COR-L47 (cell line): ENCODE results near the gene KHDRBS2.

ENCODE experiments used
- DNase-seq: peaks from one replicate; lab custom pipeline; 2025; lab: John Stamatoyannopoulos, UW

KHDRBS2 gene

GRCh38 chr6:62035952-62036351 lies 250.1 kb downstream of the KHDRBS2 start:
- DNase-seq, result no peak

DNA sequence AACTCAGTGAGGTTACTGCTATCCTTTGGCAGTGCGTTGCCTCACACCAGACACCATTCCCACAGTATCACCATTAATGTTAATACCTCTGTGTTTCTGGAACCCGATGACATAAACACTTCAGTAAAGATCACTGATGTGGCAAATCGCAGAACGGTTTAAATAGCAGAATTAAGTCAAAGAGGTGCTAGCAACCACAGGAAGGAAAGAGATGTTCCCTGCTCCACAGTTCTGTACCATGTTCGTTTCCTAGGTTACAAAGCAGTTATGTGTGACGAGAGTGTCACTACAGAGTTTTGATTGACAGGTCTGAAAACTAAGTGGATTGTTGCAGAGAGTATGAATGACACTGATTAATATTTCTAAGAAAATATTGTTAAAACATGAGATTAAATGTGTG lies 272.3 kb downstream of the KHDRBS2 start:
- no peak for DNase-seq

- no peak for DNase-seq
Observed at GRCh38 chr6:62009445-62009844, 276.6 kb downstream of the KHDRBS2 start.

GRCh38 chr6:61989616-61990015 lies 296.4 kb downstream of the KHDRBS2 start:
- no peak for DNase-seq

- DNase-seq, result no peak
Observed at GRCh38 chr6:61980622-61981021, 305.4 kb downstream of the KHDRBS2 start.

DNA sequence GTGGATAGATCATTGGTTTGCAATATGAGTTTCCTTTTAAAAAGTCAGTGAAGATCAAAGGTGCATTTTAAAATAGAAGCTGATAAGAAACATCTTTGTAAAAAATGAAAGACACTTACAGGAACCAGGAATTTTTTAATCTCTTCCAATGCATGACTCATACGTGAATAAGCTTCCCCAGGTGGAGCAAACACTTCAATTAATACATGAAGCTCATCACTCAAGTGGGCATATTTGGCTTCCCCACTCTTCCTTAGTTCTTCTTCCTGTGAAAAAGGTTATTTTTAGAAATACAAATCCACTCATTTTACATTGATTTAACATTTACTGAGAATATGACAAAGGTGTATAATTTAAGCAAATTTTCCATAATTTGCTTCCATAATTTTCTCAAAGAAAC lies 308.1 kb downstream of the KHDRBS2 start:
- DNase-seq, result no peak

GRCh38 chr6:61977099-61977498 lies 308.9 kb downstream of the KHDRBS2 start:
- no peak for DNase-seq

GRCh38 chr6:61959196-61959595 lies 326.8 kb downstream of the KHDRBS2 start:
- DNase-seq, result no peak

- no peak for DNase-seq
Observed at GRCh38 chr6:61953851-61954250, 332.2 kb downstream of the KHDRBS2 start.

DNA sequence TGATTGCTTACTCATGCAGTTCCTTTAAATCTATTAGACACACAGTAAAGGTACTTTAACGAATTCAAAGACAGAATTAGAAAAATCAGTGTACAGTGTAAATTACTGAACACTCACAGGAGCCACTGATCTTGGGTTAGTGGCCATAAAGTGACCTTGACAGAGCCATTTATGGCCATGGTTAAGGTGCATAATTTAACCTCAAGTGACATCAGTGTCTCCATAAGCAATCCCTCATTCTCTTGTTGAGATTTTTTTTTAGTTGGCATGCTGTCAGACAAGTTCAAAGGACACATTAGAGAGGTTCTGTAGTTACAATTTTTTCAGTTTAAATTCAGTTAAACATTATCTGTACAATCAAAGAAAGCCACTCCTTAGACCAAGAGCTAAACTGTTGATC lies 334.4 kb downstream of the KHDRBS2 start:
- DNase-seq, result no peak

DNA sequence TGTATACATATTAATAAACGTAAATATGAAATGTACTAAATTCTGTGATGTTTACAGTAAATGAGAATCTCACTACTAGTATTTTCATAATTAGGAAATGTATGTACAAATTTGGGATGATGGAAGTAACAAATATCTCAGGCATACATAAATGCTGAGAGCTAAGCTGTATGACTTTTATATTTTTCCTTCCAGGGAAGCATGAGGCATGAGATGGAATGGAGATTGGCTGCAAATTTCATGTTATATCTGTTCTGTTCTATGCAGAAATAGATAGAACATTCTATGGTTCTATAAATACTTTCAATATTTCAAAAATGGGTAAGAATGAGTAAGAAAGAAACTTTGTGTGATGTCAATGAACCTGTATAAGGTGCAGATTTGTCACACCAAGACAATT lies 335.2 kb downstream of the KHDRBS2 start:
- no peak for DNase-seq

DNA sequence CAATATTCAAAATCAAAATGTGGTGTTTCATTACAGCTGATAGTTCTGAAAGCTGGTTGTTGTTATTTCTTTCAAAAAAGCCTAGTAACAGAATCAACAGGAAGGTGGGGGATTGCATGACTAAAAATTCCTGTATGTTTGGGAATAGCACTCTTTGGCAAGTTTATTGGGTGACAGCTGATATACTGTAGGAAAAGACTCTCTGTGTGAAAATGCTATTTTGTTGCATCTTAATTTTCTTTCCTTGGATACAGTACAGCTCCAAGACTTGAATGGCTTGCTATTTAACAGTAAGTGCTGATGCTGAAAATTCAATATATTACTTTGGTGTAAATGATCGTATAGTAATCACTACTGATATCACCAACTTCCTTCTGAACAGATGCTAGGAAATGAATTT lies 336.1 kb downstream of the KHDRBS2 start:
- no peak for DNase-seq

GRCh38 chr6:61949161-61949560 lies 336.9 kb downstream of the KHDRBS2 start:
- DNase-seq, result no peak

DNA sequence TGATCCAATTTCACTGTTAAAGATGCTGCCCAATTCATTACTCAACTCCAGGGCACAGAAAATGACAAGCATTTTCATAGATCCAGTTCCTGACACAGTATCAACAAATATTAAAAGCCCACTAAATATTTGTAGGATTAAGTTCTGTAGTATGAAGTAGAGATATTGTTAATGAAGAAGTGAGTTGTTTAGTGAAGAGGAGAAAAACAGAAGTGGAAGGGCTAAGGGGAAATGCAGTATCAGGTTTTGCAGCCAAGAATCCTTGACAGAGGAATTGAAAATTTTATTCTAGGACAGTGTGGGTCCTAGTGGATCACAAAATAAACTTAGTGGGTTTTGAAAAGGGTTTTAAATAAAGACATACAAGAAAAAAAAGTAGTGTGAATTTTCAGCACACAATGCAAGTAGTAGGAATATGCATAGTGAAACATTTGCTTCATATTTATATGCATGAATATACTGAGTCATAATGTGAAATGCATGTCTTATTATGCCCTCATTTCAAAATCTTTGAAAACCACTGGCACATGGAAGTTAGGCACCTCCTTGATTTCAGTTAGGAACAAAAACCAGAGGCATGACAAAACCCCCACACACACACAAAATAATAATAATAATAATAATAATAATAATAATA lies 338.6 kb downstream of the KHDRBS2 start:
- no peak for DNase-seq

GRCh38 chr6:61940919-61941318 lies 345.1 kb downstream of the KHDRBS2 start:
- no peak for DNase-seq

GRCh38 chr6:61935242-61935846 lies 350.7 kb downstream of the KHDRBS2 start:
- no peak for DNase-seq

- DNase-seq, result peak; percentile 9
Observed at GRCh38 chr6:61909486-61909885, 376.5 kb downstream of the KHDRBS2 start.

DNA sequence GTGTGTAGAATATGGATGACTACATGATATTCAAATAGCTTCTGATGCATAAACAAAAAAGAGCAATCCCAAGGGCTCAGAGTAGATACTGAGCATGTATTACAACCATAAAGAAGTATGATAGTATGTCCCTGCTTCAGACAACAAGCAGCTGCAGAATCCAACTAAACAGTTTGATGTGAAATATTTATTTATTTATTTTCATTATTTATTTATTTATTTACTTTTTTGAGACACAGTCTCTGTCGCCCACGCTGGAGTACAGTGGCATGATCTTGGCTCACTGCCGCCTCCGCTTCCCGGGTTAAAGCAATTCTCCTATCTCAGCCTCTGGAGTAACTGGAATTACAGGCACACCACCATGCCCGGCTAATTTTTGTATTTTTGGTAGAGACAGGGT lies 384.3 kb downstream of the KHDRBS2 start:
- DNase-seq, result no peak

GRCh38 chr6:61894536-61894935 lies 391.5 kb downstream of the KHDRBS2 start:
- no peak for DNase-seq

- peak; percentile 17 for DNase-seq
Observed at GRCh38 chr6:61887423-61887822, 398.6 kb downstream of the KHDRBS2 start.

DNA sequence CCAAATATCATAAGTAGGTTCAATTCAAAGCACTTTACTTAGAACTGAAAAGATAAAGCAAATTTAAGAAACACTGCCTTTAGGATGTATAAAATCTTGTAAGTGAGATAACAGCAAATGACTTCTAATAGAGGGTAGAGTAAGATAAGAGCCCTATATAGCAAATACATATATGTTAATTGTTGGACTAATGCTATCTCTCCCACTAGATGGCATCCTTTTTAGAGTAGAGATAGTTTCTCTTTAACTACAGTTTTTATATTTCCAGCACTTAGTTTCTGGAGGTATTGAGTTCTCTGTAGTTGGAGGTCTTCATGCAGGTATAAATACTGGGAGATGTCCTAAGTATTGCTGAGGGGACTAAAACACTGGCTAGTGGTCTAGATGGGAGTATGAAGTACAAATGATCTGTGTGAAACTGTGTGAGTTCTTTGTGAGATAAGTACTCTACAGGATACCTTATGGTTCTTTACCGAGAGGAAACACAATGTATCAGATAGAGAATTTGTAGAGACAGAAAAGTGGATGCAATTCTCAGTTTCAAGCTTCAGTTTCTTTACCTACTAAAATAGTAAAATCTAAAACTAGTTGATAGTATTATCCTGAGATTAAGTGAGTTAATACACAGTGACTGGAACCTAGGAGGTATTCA lies 399.3 kb downstream of the KHDRBS2 start:
- DNase-seq, result no peak

DNA sequence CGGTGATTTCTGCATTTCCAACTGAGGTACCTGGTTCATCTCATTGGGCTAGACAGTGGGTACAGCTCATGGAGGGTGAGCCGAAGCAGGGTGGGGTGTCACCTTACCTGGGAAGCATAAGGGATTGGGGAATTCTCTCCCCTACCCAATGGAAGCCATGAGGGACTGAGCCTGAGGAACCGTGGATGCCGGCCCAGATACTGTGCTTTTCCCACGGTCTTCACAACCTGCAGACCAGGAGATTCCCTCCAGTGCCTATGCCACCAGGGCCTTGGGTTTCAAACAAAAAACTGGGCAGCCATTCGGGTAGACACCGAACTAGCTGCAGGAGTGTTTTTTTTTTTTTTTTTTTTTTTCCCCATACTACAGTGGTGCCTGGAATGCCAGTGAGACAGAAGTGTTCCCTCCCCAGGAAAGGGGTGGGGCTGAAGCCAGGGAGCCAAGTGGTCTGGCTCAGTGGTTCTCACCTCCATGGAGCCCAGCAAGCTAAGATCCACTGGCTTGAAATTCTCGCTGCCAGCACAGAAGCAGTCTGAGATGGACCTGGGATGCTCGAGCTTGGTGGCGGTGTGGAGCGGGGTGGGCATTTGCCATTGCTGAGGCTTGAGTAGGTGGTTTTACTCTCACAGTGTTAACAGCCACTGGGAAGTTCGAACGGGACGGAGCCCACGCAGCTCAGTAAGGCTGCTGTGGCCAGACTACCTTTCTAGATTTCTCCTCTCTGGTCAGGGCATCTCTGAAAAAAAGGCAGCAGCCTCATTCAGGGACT lies 416.2 kb downstream of the KHDRBS2 start:
- no peak for DNase-seq
